CD4-positive, alpha-beta T cell treated with Interleukin-12 subunit alpha and Interleukin-12 subunit beta, for 1 hour (primary cell): ENCODE results near the gene GYPE.
"Not testable (repeated sequence)": the region's sequence is repeated elsewhere in the genome, so short reads cannot be mapped to it uniquely, and the experiment has no call there.

ENCODE experiments used
- DNase-seq: peaks from one replicate; pipeline ENCODE4 v3.0.0-alpha.2; 2020

Gene GYPE

GRCh38 chr4:143869925-143870324 is 35.4 kb downstream of the GYPE start:
- not testable (repeated sequence) for DNase-seq

- DNase-seq, result not testable (repeated sequence)
Observed at GRCh38 chr4:143862716-143863115, 42.6 kb downstream of the GYPE start.

GRCh38 chr4:143858456-143858855 is 46.9 kb downstream of the GYPE start:
- DNase-seq, result no peak

- DNase-seq, result not testable (repeated sequence)
Observed at GRCh38 chr4:143857391-143858336, 47.7 kb downstream of the GYPE start.

GRCh38 chr4:143856017-143856557 is 49.3 kb downstream of the GYPE start:
- DNase-seq, result not testable (repeated sequence)

GRCh38 chr4:143854645-143855044 is 50.7 kb downstream of the GYPE start:
- DNase-seq, result not testable (repeated sequence)

- not testable (repeated sequence) for DNase-seq
Observed at GRCh38 chr4:143849296-143849695, 56.1 kb downstream of the GYPE start.

- not testable (repeated sequence) for DNase-seq
Observed at GRCh38 chr4:143843506-143843832, 61.9 kb downstream of the GYPE start.

- DNase-seq, result not testable (repeated sequence)
Observed at GRCh38 chr4:143842624-143843505, 62.5 kb downstream of the GYPE start.

GRCh38 chr4:143839413-143839812 is 65.9 kb downstream of the GYPE start:
- not testable (repeated sequence) for DNase-seq

GRCh38 chr4:143834196-143834595 is 71.2 kb downstream of the GYPE start:
- DNase-seq, result not testable (repeated sequence)

GRCh38 chr4:143833676-143834075 is 71.7 kb downstream of the GYPE start:
- DNase-seq, result not testable (repeated sequence)

GRCh38 chr4:143830576-143830975 is 74.8 kb downstream of the GYPE start:
- not testable (repeated sequence) for DNase-seq

- DNase-seq, result not testable (repeated sequence)
Observed at GRCh38 chr4:143829239-143829620, 76.1 kb downstream of the GYPE start.
